Fibroblast of skin of abdomen (primary cell): ENCODE data around the gene CLSTN1.

Experiments used
- DNase-seq: peaks from one replicate; pipeline ENCODE4 v3.0.0-alpha.2; 2013

CLSTN1 gene

GRCh38 chr1:9710037-9710436, 113.7 kb downstream of the CLSTN1 start:
- no peak for DNase-seq

- DNase-seq, result no peak
These were observed 117.6 kb downstream of the CLSTN1 start for GRCh38 chr1:9706178-9706577.

GRCh38 chr1:9705337-9706093, 118.2 kb downstream of the CLSTN1 start:
- DNase-seq, result peak; percentile 46

- DNase-seq, result no peak
These were observed 120.1 kb downstream of the CLSTN1 start for GRCh38 chr1:9703681-9704080.

- DNase-seq, result no peak
These were observed 120.6 kb downstream of the CLSTN1 start for GRCh38 chr1:9703165-9703509.

- DNase-seq, result no peak
These were observed 122.1 kb downstream of the CLSTN1 start for GRCh38 chr1:9701665-9702064.

- DNase-seq, result peak; percentile 84
These were observed 123.4 kb downstream of the CLSTN1 start for GRCh38 chr1:9700340-9700739.

GRCh38 chr1:9699361-9699760, 124.4 kb downstream of the CLSTN1 start:
- DNase-seq, result no peak

- DNase-seq, result no peak
These were observed 127.0 kb downstream of the CLSTN1 start for GRCh38 chr1:9696793-9697192.

- no peak for DNase-seq
These were observed 132.1 kb downstream of the CLSTN1 start for GRCh38 chr1:9691691-9692090.

GRCh38 chr1:9691108-9691445, 132.7 kb downstream of the CLSTN1 start:
- DNase-seq, result no peak

- no peak for DNase-seq
These were observed 133.2 kb downstream of the CLSTN1 start for GRCh38 chr1:9690440-9691107.

- DNase-seq, result peak; percentile 21
These were observed 133.8 kb downstream of the CLSTN1 start for GRCh38 chr1:9689971-9690381.

GRCh38 chr1:9689011-9689706, 134.6 kb downstream of the CLSTN1 start:
- DNase-seq, result peak; percentile 75

- no peak for DNase-seq
These were observed 135.2 kb downstream of the CLSTN1 start for GRCh38 chr1:9688599-9688998.

GRCh38 chr1:9687874-9688582, 135.7 kb downstream of the CLSTN1 start:
- DNase-seq, result peak; percentile 26

- peak; percentile 91 for DNase-seq
These were observed 136.5 kb downstream of the CLSTN1 start for GRCh38 chr1:9687120-9687873.

GRCh38 chr1:9684801-9685200, 139.0 kb downstream of the CLSTN1 start:
- DNase-seq, result no peak

GRCh38 chr1:9680828-9681227, 142.9 kb downstream of the CLSTN1 start:
- no peak for DNase-seq

- DNase-seq, result no peak
These were observed 143.7 kb downstream of the CLSTN1 start for GRCh38 chr1:9680091-9680490.
